PFSK-1 (cell line): ENCODE results near the gene AKAP6.

ENCODE experiments used
- FOXP2 ChIP-seq: optimal IDR thresholded peaks from 2 replicates; pipeline ENCODE3; 2011; ENCODE audit warnings: borderline replicate concordance, control low read depth, inconsistent platforms; ENCODE audit not compliant: insufficient read depth; ENCODE audit errors: extremely low read length, extremely low read depth
- POLR2AphosphoS5 ChIP-seq: IDR thresholded peaks from 2 replicates; pipeline ENCODE4 v1.6.1; 2012; ENCODE audit warnings: low read depth, mild to moderate bottlenecking, control low read depth, low read length, moderate library complexity
- SIN3A ChIP-seq: IDR thresholded peaks from 2 replicates; pipeline ENCODE4 v1.6.1; 2012; ENCODE audit warnings: mild to moderate bottlenecking, low read length, moderate library complexity, borderline replicate concordance; ENCODE audit not compliant: insufficient read depth
- TAF1 ChIP-seq: IDR thresholded peaks from 2 replicates; pipeline ENCODE4 v1.6.1; 2012; ENCODE audit warnings: low read length, control low read depth, borderline replicate concordance; ENCODE audit not compliant: insufficient read depth
- TF ChIP-seq, protein P1 (sequence below), 2 experiments: IDR thresholded peaks; 2 replicates each; pipeline versions ENCODE4 v1.6.1 to v1.8.0; 2011 to 2012; ENCODE audit warnings: low read depth in 2 of 2, low read length in 2 of 2, control low read depth in 1 of 2, inconsistent platforms in 1 of 2, mild to moderate bottlenecking in 1 of 2, moderate library complexity in 1 of 2; ENCODE audit not compliant: insufficient read depth in 1 of 2

The AKAP6 gene

DNA sequence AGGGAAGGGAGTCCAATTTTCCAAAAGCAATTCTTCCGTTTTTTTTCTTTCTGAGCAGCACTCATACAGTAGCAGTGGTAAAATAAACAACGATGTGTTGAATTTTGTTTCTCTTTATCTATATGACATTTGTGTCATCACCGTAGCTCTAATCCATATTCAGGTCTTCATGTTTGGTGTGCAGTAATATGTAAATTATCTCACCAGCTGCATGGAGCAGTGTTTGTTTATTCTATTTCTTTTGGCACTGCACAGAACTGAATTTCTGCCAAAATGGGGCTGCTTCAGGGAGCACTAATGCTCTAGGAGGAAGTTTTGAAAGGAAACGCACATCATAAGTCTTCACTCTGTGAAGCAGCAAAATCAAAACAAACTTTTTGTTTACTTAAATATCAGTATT is 479.5 kb downstream of the AKAP6 start:
- TF ChIP-seq, protein P1, sequence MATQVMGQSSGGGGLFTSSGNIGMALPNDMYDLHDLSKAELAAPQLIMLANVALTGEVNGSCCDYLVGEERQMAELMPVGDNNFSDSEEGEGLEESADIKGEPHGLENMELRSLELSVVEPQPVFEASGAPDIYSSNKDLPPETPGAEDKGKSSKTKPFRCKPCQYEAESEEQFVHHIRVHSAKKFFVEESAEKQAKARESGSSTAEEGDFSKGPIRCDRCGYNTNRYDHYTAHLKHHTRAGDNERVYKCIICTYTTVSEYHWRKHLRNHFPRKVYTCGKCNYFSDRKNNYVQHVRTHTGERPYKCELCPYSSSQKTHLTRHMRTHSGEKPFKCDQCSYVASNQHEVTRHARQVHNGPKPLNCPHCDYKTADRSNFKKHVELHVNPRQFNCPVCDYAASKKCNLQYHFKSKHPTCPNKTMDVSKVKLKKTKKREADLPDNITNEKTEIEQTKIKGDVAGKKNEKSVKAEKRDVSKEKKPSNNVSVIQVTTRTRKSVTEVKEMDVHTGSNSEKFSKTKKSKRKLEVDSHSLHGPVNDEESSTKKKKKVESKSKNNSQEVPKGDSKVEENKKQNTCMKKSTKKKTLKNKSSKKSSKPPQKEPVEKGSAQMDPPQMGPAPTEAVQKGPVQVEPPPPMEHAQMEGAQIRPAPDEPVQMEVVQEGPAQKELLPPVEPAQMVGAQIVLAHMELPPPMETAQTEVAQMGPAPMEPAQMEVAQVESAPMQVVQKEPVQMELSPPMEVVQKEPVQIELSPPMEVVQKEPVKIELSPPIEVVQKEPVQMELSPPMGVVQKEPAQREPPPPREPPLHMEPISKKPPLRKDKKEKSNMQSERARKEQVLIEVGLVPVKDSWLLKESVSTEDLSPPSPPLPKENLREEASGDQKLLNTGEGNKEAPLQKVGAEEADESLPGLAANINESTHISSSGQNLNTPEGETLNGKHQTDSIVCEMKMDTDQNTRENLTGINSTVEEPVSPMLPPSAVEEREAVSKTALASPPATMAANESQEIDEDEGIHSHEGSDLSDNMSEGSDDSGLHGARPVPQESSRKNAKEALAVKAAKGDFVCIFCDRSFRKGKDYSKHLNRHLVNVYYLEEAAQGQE (IDR thresholded peaks at IDR 0.05; ENCODE audit: insufficient read depth in 1 of 2, low read depth in 2 of 2, low read length in 2 of 2), result no peak
- TF ChIP-seq SIN3A, result no peak
- no peak for TF ChIP-seq FOXP2
- no peak for TF ChIP-seq TAF1
- TF ChIP-seq POLR2AphosphoS5, result no peak

- no peak for TF ChIP-seq POLR2AphosphoS5
- TF ChIP-seq FOXP2, result no peak
- TF ChIP-seq, protein P1 (IDR thresholded peaks at IDR 0.05; ENCODE audit: insufficient read depth in 1 of 2, low read depth in 2 of 2, low read length in 2 of 2), result no peak
- TF ChIP-seq TAF1, result no peak
- no peak for TF ChIP-seq SIN3A
These were observed 480.2 kb downstream of the AKAP6 start for GRCh38 chr14:32809255-32809654.

- TF ChIP-seq POLR2AphosphoS5, result no peak
- TF ChIP-seq SIN3A, result no peak
- no peak for TF ChIP-seq FOXP2
- TF ChIP-seq, protein P1 (IDR thresholded peaks at IDR 0.05; ENCODE audit: insufficient read depth in 1 of 2, low read depth in 2 of 2, low read length in 2 of 2), result no peak
- no peak for TF ChIP-seq TAF1
These were observed 484.3 kb downstream of the AKAP6 start for GRCh38 chr14:32813401-32813800.

- no peak for TF ChIP-seq TAF1
- no peak for TF ChIP-seq SIN3A
- TF ChIP-seq POLR2AphosphoS5, result no peak
- TF ChIP-seq, protein P1 (IDR thresholded peaks at IDR 0.05; ENCODE audit: insufficient read depth in 1 of 2, low read depth in 2 of 2, low read length in 2 of 2), result no peak
- TF ChIP-seq FOXP2, result no peak
These were observed 485.6 kb downstream of the AKAP6 start for GRCh38 chr14:32814721-32815120.

DNA sequence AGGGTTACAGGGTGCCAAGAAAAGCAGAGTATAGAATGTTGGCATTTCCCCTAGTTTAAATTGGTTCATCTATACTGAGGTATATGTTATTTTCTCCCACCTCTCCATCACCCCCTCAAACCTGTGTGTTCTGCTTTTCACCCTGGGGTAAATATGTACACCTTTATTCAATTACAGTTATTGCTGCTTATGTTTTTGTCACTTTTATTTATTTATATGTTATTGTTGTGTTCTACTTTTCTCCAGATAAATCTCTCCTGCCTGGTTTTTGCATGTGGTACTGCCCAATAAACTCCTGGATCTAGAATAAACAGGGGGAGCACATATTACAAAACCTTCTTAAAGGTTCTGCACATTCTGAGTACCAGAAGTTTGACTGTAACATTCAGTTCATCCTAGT is 487.5 kb downstream of the AKAP6 start:
- TF ChIP-seq SIN3A (no peak), FOXP2 (no peak), POLR2AphosphoS5 (no peak), TAF1 (no peak)
- TF ChIP-seq, protein P1 (IDR thresholded peaks at IDR 0.05; ENCODE audit: insufficient read depth in 1 of 2, low read depth in 2 of 2, low read length in 2 of 2), result no peak
